NK-92 (cell line): ENCODE measurements around the gene HAPLN1.

Experiments
- DNase-seq: peaks from one replicate; lab custom pipeline; 2025; ENCODE audit not compliant: unreplicated experiment; lab: John Stamatoyannopoulos, UW

Gene HAPLN1

GRCh38 chr5:83718195-83718825, 2.3 kb downstream of the HAPLN1 start:
- no peak for DNase-seq

GRCh38 chr5:83715236-83716065, 5.2 kb downstream of the HAPLN1 start:
- no peak for DNase-seq

GRCh38 chr5:83714810-83715209, 5.8 kb downstream of the HAPLN1 start:
- no peak for DNase-seq

- no peak for DNase-seq
These were observed 8.6 kb downstream of the HAPLN1 start for GRCh38 chr5:83711982-83712601.

GRCh38 chr5:83709973-83710372, 10.7 kb downstream of the HAPLN1 start:
- DNase-seq = no peak

- no peak for DNase-seq
These were observed 12.5 kb downstream of the HAPLN1 start for GRCh38 chr5:83708170-83708569.

GRCh38 chr5:83703059-83703458, 17.6 kb downstream of the HAPLN1 start:
- DNase-seq = no peak

GRCh38 chr5:83701886-83702285, 18.8 kb downstream of the HAPLN1 start:
- DNase-seq = no peak

- DNase-seq = no peak
These were observed 30.8 kb downstream of the HAPLN1 start for GRCh38 chr5:83689881-83690280.

GRCh38 chr5:83688281-83688680, 32.4 kb downstream of the HAPLN1 start:
- no peak for DNase-seq

GRCh38 chr5:83687124-83687619, 33.5 kb downstream of the HAPLN1 start:
- no peak for DNase-seq

- no peak for DNase-seq
These were observed 34.4 kb downstream of the HAPLN1 start for GRCh38 chr5:83686251-83686650.

- DNase-seq = no peak
These were observed 36.8 kb downstream of the HAPLN1 start for GRCh38 chr5:83683836-83684235.

GRCh38 chr5:83672646-83673045, 48.0 kb downstream of the HAPLN1 start:
- DNase-seq = no peak

GRCh38 chr5:83672158-83672557, 48.5 kb downstream of the HAPLN1 start:
- DNase-seq = no peak

GRCh38 chr5:83665631-83666030, 55.0 kb downstream of the HAPLN1 start:
- DNase-seq = no peak

GRCh38 chr5:83662558-83662957, 58.1 kb downstream of the HAPLN1 start:
- no peak for DNase-seq

GRCh38 chr5:83657807-83658525, 62.7 kb downstream of the HAPLN1 start:
- DNase-seq = no peak

- DNase-seq = no peak
These were observed 66.1 kb downstream of the HAPLN1 start for GRCh38 chr5:83654427-83654994.

GRCh38 chr5:83653669-83654068, 67.0 kb downstream of the HAPLN1 start:
- no peak for DNase-seq

GRCh38 chr5:83645936-83646335, 74.7 kb downstream of the HAPLN1 start:
- no peak for DNase-seq
